Stomach (tissue), 9 donors: ENCODE results near the gene WASF2. TPM values are rescaled to one million over a fixed set of nuclear protein-coding genes. Genes with fewer than 3 reads are reported as not detected.
"Not testable (repeated sequence)": the region's sequence is repeated elsewhere in the genome, so short reads cannot be mapped to it uniquely, and the experiment has no call there.

Source experiments
- DNase-seq, 2 donors: peaks; one replicate each; pipeline versions ENCODE4 v3.0.0 to v3.0.0-alpha.2; 2013 to 2019
- H3K27ac ChIP-seq, 5 donors: fragments of 200-600 bp in 4 of 5; sonication (generic) in 4 of 5; one replicate each; pipeline ENCODE4 v1.5.1; 2013 to 2019; ENCODE audit warnings: mild to moderate bottlenecking in 1 of 5, moderate library complexity in 1 of 5
- H3K27me3 ChIP-seq, 3 donors: fragments of 200-600 bp; sonication (generic); one replicate each; pipeline ENCODE4 v1.5.1; 2017 to 2019; ENCODE audit warnings: mixed run types in 1 of 3
- H3K36me3 ChIP-seq, 4 donors: fragments of 200-600 bp; sonication (generic); 1 replicate in 3 of 4; 2 replicates in 1 of 4; pipeline ENCODE4 v1.5.1; 2016 to 2019
- H3K4me1 ChIP-seq, 4 donors: fragments of 200-600 bp; sonication (generic); one replicate each; pipeline ENCODE4 v1.5.1; 2016 to 2019
- H3K4me3 ChIP-seq, 4 donors: fragments of 200-600 bp; sonication (generic) in 3 of 4; one replicate each; pipeline ENCODE4 v1.5.1; 2016 to 2019; ENCODE audit warnings: mild to moderate bottlenecking in 1 of 4
- H3K9me3 ChIP-seq, 4 donors: fragments of 200-600 bp; sonication (generic); one replicate each; pipeline ENCODE4 v1.5.1; 2016 to 2019
- CTCF ChIP-seq, 7 experiments: fragments of 450-650 bp in 4 of 7; fragments of 200-600 bp in 3 of 7; sonication (generic) in 3 of 7; IDR thresholded peaks; one replicate each; pipeline ENCODE4 v1.5.1; 2016 to 2019; ENCODE audit warnings: antibody characterized with exemption in 7 of 7, control low read depth in 2 of 7, mild to moderate bottlenecking in 1 of 7
- EP300 ChIP-seq: sonication (generic); formaldehyde crosslinking; IDR thresholded peaks from one replicate; pipeline ENCODE4 v1.6.1; 2017; ENCODE audit warnings: antibody characterized with exemption
- POLR2A ChIP-seq, 4 donors: fragments of 450-650 bp; IDR thresholded peaks; one replicate each; pipeline ENCODE4 v1.6.1; 2016; ENCODE audit warnings: antibody characterized with exemption in 4 of 4, control low read depth in 2 of 4, mild to moderate bottlenecking in 1 of 4, moderate library complexity in 1 of 4
- POLR2AphosphoS5 ChIP-seq, 3 donors: sonication (generic); formaldehyde crosslinking; IDR thresholded peaks; one replicate each; pipeline ENCODE4 v1.6.1; 2016; ENCODE audit warnings: antibody characterized with exemption in 3 of 3
- WGBS, 5 donors: extraction: QIAGEN DNeasy Blood & Tissue Kit in 3 of 5; methylation state at CpG; one replicate each; pipeline versions ENCODE4 v1.1.5 to v1.1.7; 2013 to 2018; 5-methylcytosine and 5-hydroxymethylcytosine counted together
- intact Hi-C: fragments of 100-400 bp; cut with DNase I; formaldehyde crosslinking; loops from one replicate; pipeline ENCODE4 v1.15.1; 2023; ENCODE audit warnings: low total_unique reads
- polyA plus RNA-seq, 3 donors: library from polyadenylated mRNA; stranded (reverse); fragments of 200-250 nt; gene quantifications; one replicate each; pipeline ENCODE4 v1.2.3, GENCODE V29; 2013
- total RNA-seq, 5 donors: library from RNA; depleted of rRNA; stranded (reverse); fragments of >200 nt; gene quantifications; one replicate each; pipeline versions ENCODE4 v1.1.0 to v1.2.3, GENCODE V29; 2014 to 2016
- donor health status: healthy with polysubstance abuse.
- donor health status: Bipolar disorder and iron deficiency.
- donor health status: healthy.

Gene WASF2
- total and polyA plus RNA-seq, 8 donors: 24.7 to 82.1 (median 54.7) TPM

GRCh38 chr1:27475720-27476119, 14.2 kb downstream of the WASF2 start:
- peaks cover 29 to 92% (median 60%) of the 10 kb centered on the region in 4 donors for H3K4me1 ChIP-seq
- H3K36me3 ChIP-seq: peaks cover 0 to 17% (median 0%) of the 10 kb centered on the region in 4 donors
- no peak overlapping the region for H3K4me3 ChIP-seq
- WGBS, 5 donors: 74 to 93% (median 85%) methylated on average over 4 of the region's 4 CpGs
- no peak overlapping the region for H3K27ac ChIP-seq
- no peaks in the 10 kb centered on the region for H3K27me3 ChIP-seq
- intact Hi-C loops: no loop called here
- no peaks in the 10 kb centered on the region for H3K9me3 ChIP-seq
- no peak for DNase-seq
- TF ChIP-seq CTCF (IDR thresholded peaks at IDR 0.05) (no peak), POLR2AphosphoS5 (IDR thresholded peaks at IDR 0.05) (no peak), POLR2A (IDR thresholded peaks at IDR 0.05) (no peak), EP300 (no peak)

DNA sequence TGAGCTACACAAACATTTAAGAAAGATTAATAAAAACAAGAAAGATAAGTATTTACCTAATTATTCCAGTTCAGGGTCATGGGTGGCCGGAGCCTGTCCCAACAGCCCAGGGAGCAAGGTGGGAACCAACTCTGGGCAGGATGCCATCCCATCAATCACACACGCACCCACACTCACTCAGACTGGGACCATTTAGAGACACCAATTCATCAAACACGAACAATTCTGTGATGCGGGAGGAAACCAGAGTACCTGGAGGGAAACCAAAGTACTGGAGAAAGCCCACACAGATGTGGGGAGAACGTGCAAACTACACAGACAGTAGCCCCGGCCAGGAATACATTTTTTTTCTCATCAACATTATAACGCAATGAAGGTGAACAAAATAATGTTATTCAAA, 16.2 kb downstream of the WASF2 start:
- peak in 1 of 2 donors; percentile 27 for DNase-seq
- Histone ChIP-seq H3K4me1 (peaks cover 44 to 92% (median 69%) of the 10 kb centered on the region in 4 donors), H3K27ac (no peak overlapping the region)

DNA sequence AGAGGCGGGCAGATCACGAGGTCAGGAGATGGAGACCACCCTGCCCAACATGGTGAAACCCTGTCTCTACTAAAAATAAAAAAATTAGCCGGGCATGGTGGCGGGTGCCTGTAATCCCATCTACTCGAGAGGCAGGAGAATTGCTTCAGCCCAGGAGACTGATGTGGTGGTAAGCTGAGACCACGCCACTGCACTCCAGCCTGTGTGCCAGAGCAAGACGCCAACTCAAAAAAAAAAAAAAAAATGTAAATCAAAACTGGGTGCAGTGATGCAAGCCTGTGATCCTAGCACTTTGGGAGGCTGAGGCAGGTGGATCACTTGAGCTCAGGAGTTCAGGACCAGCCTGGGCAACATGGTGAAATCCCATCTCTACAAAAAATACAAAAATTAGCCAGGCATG, 17.9 kb downstream of the WASF2 start:
- 70 to 96% (median 92%) methylated on average over 7 of the region's 7 CpGs for WGBS, 5 donors
- DNase-seq, intact Hi-C loops, H3K27ac ChIP-seq, H3K27me3 ChIP-seq, H3K9me3 ChIP-seq, H3K36me3 ChIP-seq, H3K4me3 ChIP-seq: not testable (repeated sequence)
- peaks cover 50 to 96% (median 78%) of the 10 kb centered on the region in 4 donors for H3K4me1 ChIP-seq

More for the DNA sequence above, 16.2 kb downstream of the WASF2 start:
- H3K4me3 ChIP-seq: no peak overlapping the region
- H3K9me3 ChIP-seq: no peaks in the 10 kb centered on the region
- no peaks in the 10 kb centered on the region for H3K27me3 ChIP-seq
- 37 to 56% (median 41%) methylated on average over 7 of the region's 7 CpGs for WGBS, 5 donors
- H3K36me3 ChIP-seq: peaks cover 0 to 3% (median 0%) of the 10 kb centered on the region in 4 donors
- intact Hi-C loops: no loop called here
- TF ChIP-seq CTCF (IDR thresholded peaks at IDR 0.05) (no peak), POLR2AphosphoS5 (IDR thresholded peaks at IDR 0.05) (no peak), POLR2A (IDR thresholded peaks at IDR 0.05) (no peak), EP300 (no peak)

DNA sequence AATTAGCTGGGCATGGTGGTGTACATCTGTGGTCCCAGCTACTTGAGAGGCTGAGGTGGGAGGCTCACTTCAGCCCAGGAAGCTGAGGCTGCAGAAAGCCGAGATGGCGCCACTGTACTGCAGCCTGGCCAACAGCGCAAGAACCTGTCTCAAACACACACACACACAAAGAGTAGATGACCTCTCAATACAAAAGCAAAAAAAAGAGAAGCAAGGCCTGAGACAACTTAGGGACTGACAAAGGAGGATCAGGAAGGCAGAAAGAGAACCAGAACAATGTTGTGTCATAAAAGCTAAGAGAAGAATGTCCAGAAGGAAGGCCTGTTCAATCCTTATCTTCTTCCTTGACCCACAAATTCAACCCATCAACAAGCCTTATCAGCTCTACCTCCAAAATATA, 18.5 kb downstream of the WASF2 start:
- TF ChIP-seq CTCF (IDR thresholded peaks at IDR 0.05) (no peak), EP300 (no peak), POLR2A (IDR thresholded peaks at IDR 0.05) (no peak), POLR2AphosphoS5 (IDR thresholded peaks at IDR 0.05) (no peak)
- Histone ChIP-seq H3K36me3 (peaks cover 1 to 3% (median 2%) of the 10 kb centered on the region in 4 donors), H3K27ac (no peak overlapping the region), H3K4me1 (peaks cover 56 to 96% (median 80%) of the 10 kb centered on the region in 4 donors), H3K27me3 (no peaks in the 10 kb centered on the region), H3K4me3 (no peak overlapping the region), H3K9me3 (no peaks in the 10 kb centered on the region)
- intact Hi-C loops: no loop called here
- 88 to 99% (median 95%) methylated on average over 3 of the region's 3 CpGs for WGBS, 5 donors
- DNase-seq: no peak

DNA sequence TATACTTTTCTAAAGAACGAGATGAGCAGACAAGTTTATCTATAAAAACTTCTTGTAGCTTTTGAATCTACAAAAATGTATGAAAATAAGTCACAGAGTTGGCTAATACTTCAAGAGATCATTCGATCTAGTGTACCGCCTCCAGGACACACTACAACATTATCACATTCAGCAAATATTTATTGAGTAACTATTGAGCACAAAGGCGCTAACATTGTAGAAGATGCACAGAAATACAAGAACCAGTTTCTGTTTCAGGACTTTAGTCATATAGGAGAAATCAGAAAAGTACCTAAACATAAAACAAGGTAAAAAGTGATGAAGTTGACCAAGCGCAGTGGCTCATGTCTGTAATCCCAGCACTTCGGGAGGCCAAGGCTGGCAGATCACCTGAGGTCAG, 20.6 kb downstream of the WASF2 start:
- 31 to 70% (median 46%) methylated on average over 6 of the region's 6 CpGs for WGBS, 5 donors
- intact Hi-C loops: no loop called here

GRCh38 chr1:27468378-27468777, 21.6 kb downstream of the WASF2 start:
- 91 to 97% (median 95%) methylated on average over 15 of the region's 15 CpGs for WGBS, 5 donors
- not testable (repeated sequence) for H3K27ac ChIP-seq
- peaks cover 39 to 96% (median 69%) of the 10 kb centered on the region in 4 donors for H3K4me1 ChIP-seq

More for the DNA sequence above, 20.6 kb downstream of the WASF2 start:
- TF ChIP-seq POLR2AphosphoS5 (IDR thresholded peaks at IDR 0.05) (no peak), POLR2A (IDR thresholded peaks at IDR 0.05) (no peak), CTCF (IDR thresholded peaks at IDR 0.05) (no peak), EP300 (no peak)
- no peaks in the 10 kb centered on the region for H3K27me3 ChIP-seq
- no peak for DNase-seq
- H3K9me3 ChIP-seq: no peaks in the 10 kb centered on the region
- peaks cover 41 to 96% (median 74%) of the 10 kb centered on the region in 4 donors for H3K4me1 ChIP-seq
- H3K36me3 ChIP-seq: peaks cover 4 to 10% (median 6%) of the 10 kb centered on the region in 4 donors
- H3K4me3 ChIP-seq: no peak overlapping the region
- H3K27ac ChIP-seq: no peak overlapping the region

More at GRCh38 chr1:27468378-27468777, 21.6 kb downstream of the WASF2 start:
- H3K4me3 ChIP-seq, H3K9me3 ChIP-seq, DNase-seq, intact Hi-C loops, H3K27me3 ChIP-seq, H3K36me3 ChIP-seq: not testable (repeated sequence)
